GM23338 (cell line): Measurements from ENCODE around the gene FRMD1. TPM values are rescaled to one million over a fixed set of nuclear protein-coding genes. Genes with fewer than 3 reads are reported as not detected.

ENCODE experiments used
- ATAC-seq: fragments of 200-7000 bp; cut with Tn5 transposase; 3 replicates; pipeline ENCODE4 v1.9.1; 2020
- DNase-seq: peaks from one replicate; pipeline ENCODE4 v3.0.0-alpha.2; 2015; ENCODE audit warnings: low spot score
- H2AFZ ChIP-seq: fragments of 200-600 bp; sonication (generic); 2 replicates; pipeline ENCODE4 v1.8.0; 2016; ENCODE audit warnings: antibody characterized with exemption, mild to moderate bottlenecking, moderate library complexity
- H3F3A ChIP-seq: fragments of 200-600 bp; sonication (generic); replicated peaks from 2 replicates; pipeline ENCODE4 v1.8.0; 2017; ENCODE audit warnings: antibody characterized with exemption, mixed run types, low read depth
- H3K27ac ChIP-seq: fragments of 200-600 bp; sonication (generic); 2 replicates; pipeline ENCODE4 v1.6.1; 2016; ENCODE audit warnings: low read depth
- H3K27me3 ChIP-seq: fragments of 200-600 bp; sonication (generic); 2 replicates; pipeline ENCODE4 v1.8.0; 2016; ENCODE audit warnings: mild to moderate bottlenecking, mixed run types, moderate library complexity; ENCODE audit not compliant: insufficient read depth
- H3K36me3 ChIP-seq: fragments of 200-600 bp; sonication (generic); 2 replicates; pipeline ENCODE4 v1.8.0; 2016; ENCODE audit warnings: mild to moderate bottlenecking; ENCODE audit not compliant: insufficient read depth
- H3K4me1 ChIP-seq: fragments of 200-600 bp; sonication (generic); 2 replicates; pipeline ENCODE4 v1.8.0; 2016; ENCODE audit warnings: mild to moderate bottlenecking, moderate library complexity; ENCODE audit not compliant: insufficient read depth
- H3K4me2 ChIP-seq: fragments of 200-600 bp; sonication (generic); 2 replicates; pipeline ENCODE4 v1.7.1; 2017; ENCODE audit warnings: mixed run types
- H3K4me3 ChIP-seq: fragments of 200-600 bp; sonication (generic); 2 replicates; pipeline ENCODE4 v1.6.1; 2016; ENCODE audit warnings: mixed run types
- H3K79me2 ChIP-seq: fragments of 200-600 bp; sonication (generic); replicated peaks from 2 replicates; pipeline ENCODE4 v1.8.0; 2017; ENCODE audit warnings: mild to moderate bottlenecking; ENCODE audit not compliant: insufficient read depth
- H3K9me2 ChIP-seq: fragments of 200-600 bp; sonication (generic); 2 replicates; pipeline ENCODE4 v1.8.0; 2017; ENCODE audit not compliant: insufficient read depth
- H4K20me1 ChIP-seq: fragments of 200-600 bp; sonication (generic); replicated peaks from 2 replicates; pipeline ENCODE4 v1.8.0; 2017; ENCODE audit warnings: mild to moderate bottlenecking; ENCODE audit not compliant: insufficient read depth
- H3K27ac Mint-ChIP-seq: 2 replicates; pipeline ENCODE4 v1.8.0; 2020; ENCODE audit warnings: inconsistent platforms, mild to moderate bottlenecking, moderate library complexity, mixed read lengths
- H3K27me3 Mint-ChIP-seq: 3 replicates; pipeline ENCODE4 v1.8.0; 2022; ENCODE audit warnings: low read depth, mild to moderate bottlenecking, moderate library complexity, mixed read lengths, inconsistent platforms; ENCODE audit not compliant: insufficient read depth, poor library complexity
- H3K36me3 Mint-ChIP-seq: 3 replicates; pipeline ENCODE4 v1.8.0; 2021; ENCODE audit warnings: low read depth, mild to moderate bottlenecking, inconsistent platforms, moderate library complexity, mixed read lengths
- H3K4me1 Mint-ChIP-seq: 3 replicates; pipeline ENCODE4 v1.8.0; 2020; ENCODE audit warnings: mild to moderate bottlenecking, inconsistent platforms, mixed read lengths
- H3K4me3 Mint-ChIP-seq: 3 replicates; pipeline ENCODE4 v1.8.0; 2021; ENCODE audit warnings: moderate library complexity, mild to moderate bottlenecking, inconsistent platforms, mixed read lengths
- H3K9me3 Mint-ChIP-seq: 3 replicates; pipeline ENCODE4 v1.8.0; 2020; ENCODE audit warnings: moderate library complexity, mild to moderate bottlenecking, inconsistent platforms, mixed read lengths
- CREB1 ChIP-seq: fragments of 250-450 bp; sonication (Bioruptor Pico); IDR thresholded peaks from 2 replicates; pipeline ENCODE4 v1.5.0; 2020; ENCODE audit warnings: low read depth, mild to moderate bottlenecking, moderate library complexity
- CTCF ChIP-seq, 2 experiments: fragments of 200-600 bp in 1 of 2; sonication (generic) in 1 of 2; conservative IDR thresholded peaks; 2 replicates each; pipeline versions ENCODE4 v1.5.1 to v1.6.1; 2016 to 2017; ENCODE audit warnings: antibody characterized with exemption in 2 of 2, low read depth in 2 of 2, mild to moderate bottlenecking in 2 of 2, moderate library complexity in 1 of 2
- ETS1 ChIP-seq: IDR thresholded peaks from 2 replicates; pipeline ENCODE4 v1.6.1; 2016; ENCODE audit warnings: antibody characterized with exemption
- EZH2 ChIP-seq: fragments of 200-600 bp; sonication (generic); IDR thresholded peaks from one replicate; pipeline ENCODE4 v1.8.0; 2017; ENCODE audit warnings: antibody characterized with exemption, mild to moderate bottlenecking, low read depth; ENCODE audit not compliant: unreplicated experiment
- JUNB ChIP-seq: IDR thresholded peaks from one replicate; pipeline ENCODE4 v1.6.1; 2016; ENCODE audit warnings: antibody characterized with exemption; ENCODE audit not compliant: unreplicated experiment
- NANOG ChIP-seq: IDR thresholded peaks from 2 replicates; pipeline ENCODE4 v1.6.1; 2016; ENCODE audit warnings: antibody characterized with exemption, borderline replicate concordance
- POLR2AphosphoS5 ChIP-seq: IDR thresholded peaks from 2 replicates; pipeline ENCODE4 v1.6.1; 2016; ENCODE audit warnings: antibody characterized with exemption, low read depth
- REST ChIP-seq: IDR thresholded peaks from one replicate; pipeline ENCODE4 v1.6.1; 2018; ENCODE audit warnings: antibody characterized with exemption; ENCODE audit not compliant: unreplicated experiment
- STAT1 ChIP-seq: IDR thresholded peaks from one replicate; pipeline ENCODE4 v1.6.1; 2016; ENCODE audit warnings: antibody characterized with exemption; ENCODE audit not compliant: unreplicated experiment
- ZNF114 ChIP-seq: fragments of 250-450 bp; sonication (Bioruptor Pico); IDR thresholded peaks from 2 replicates; pipeline ENCODE4 v1.5.0; 2020; ENCODE audit warnings: mild to moderate bottlenecking, moderate library complexity
- ZNF331 ChIP-seq: fragments of 250-450 bp; sonication (Bioruptor Pico); IDR thresholded peaks from 2 replicates; pipeline ENCODE4 v1.5.0; 2020; ENCODE audit warnings: low read depth, mild to moderate bottlenecking, moderate library complexity
- ZNF462 ChIP-seq: fragments of 250-450 bp; sonication (Bioruptor Pico); IDR thresholded peaks from 2 replicates; pipeline ENCODE4 v1.5.0; 2020; ENCODE audit warnings: mild to moderate bottlenecking, moderate library complexity
- polyA plus RNA-seq: library from polyadenylated mRNA; unstranded; fragments of >200 nt; fragmentation: Nextera tagmentation; extraction: Ambion mirVana; gene quantifications from 2 replicates; pipeline ENCODE4 v1.2.1, GENCODE V29; 2016
- total RNA-seq: library from RNA; depleted of rRNA; stranded (reverse); fragments of >200 nt; shearing (Covaris generic); gene quantifications from 2 replicates; pipeline ENCODE4 v1.2.3, GENCODE V29; 2014

FRMD1 gene
- total and polyA plus RNA-seq, 2 experiments from 2014 or later, result 1.0 to 2.0 TPM

- no peak for TF ChIP-seq REST
- TF ChIP-seq EZH2, result no peak
- no peak for TF ChIP-seq CREB1 (CRISPR knock-in tag)
- TF ChIP-seq POLR2AphosphoS5, result no peak
Measured at GRCh38 chr6:168084465-168085160, 5.6 kb upstream of the FRMD1 start (continued).

GRCh38 chr6:168083514-168083885 is 4.5 kb upstream of the FRMD1 start:
- no peaks in the 10 kb centered on the region for H3K27me3 ChIP-seq
- DNase-seq (no peak), ATAC-seq (no peak)
- H3F3A ChIP-seq, result no peaks in the 10 kb centered on the region
- H2AFZ ChIP-seq, result no peak overlapping the region
- no peak overlapping the region for H3K4me2 ChIP-seq
- H3K36me3 ChIP-seq, result no peaks in the 10 kb centered on the region
- H3K27ac ChIP-seq, result no peak overlapping the region
- no peak overlapping the region for H3K27ac Mint-ChIP-seq
- no peaks in the 10 kb centered on the region for H3K9me2 ChIP-seq
- H3K4me1 ChIP-seq, result no peaks in the 10 kb centered on the region
- no peaks in the 10 kb centered on the region for H3K36me3 Mint-ChIP-seq
- H3K9me3 Mint-ChIP-seq, result no peaks in the 10 kb centered on the region
- H3K27me3 Mint-ChIP-seq, result peaks cover 15% of the 10 kb centered on the region
- H4K20me1 ChIP-seq, result no peaks in the 10 kb centered on the region
- no peaks in the 10 kb centered on the region for H3K79me2 ChIP-seq
- H3K4me1 Mint-ChIP-seq, result peaks cover 21% of the 10 kb centered on the region
- no peak overlapping the region for H3K4me3 Mint-ChIP-seq
- H3K4me3 ChIP-seq, result no peak overlapping the region
- no peak for TF ChIP-seq NANOG
- no peak for TF ChIP-seq POLR2AphosphoS5
- no peak for TF ChIP-seq EZH2
- no peak for TF ChIP-seq CTCF (conservative IDR thresholded peaks at IDR 0.05; ENCODE audit: low read depth in 2 of 2)
- TF ChIP-seq ZNF331 (CRISPR knock-in tag), result no peak
- no peak for TF ChIP-seq ZNF114 (CRISPR knock-in tag)
- TF ChIP-seq ETS1, result no peak
- no peak for TF ChIP-seq STAT1
- TF ChIP-seq ZNF462 (CRISPR knock-in tag), result no peak
- TF ChIP-seq JUNB, result no peak
- no peak for TF ChIP-seq CREB1 (CRISPR knock-in tag)
